PC-9 (cell line): ENCODE measurements around the gene PLA2G4A.

Source experiments
- CTCF ChIP-seq: fragments of 200-600 bp; sonication (generic); conservative IDR thresholded peaks from 2 replicates; pipeline ENCODE4 v1.6.1; 2017; ENCODE audit warnings: mixed run types, antibody characterized with exemption, mild to moderate bottlenecking, moderate library complexity
- EZH2 ChIP-seq: fragments of 200-600 bp; sonication (generic); IDR thresholded peaks from 2 replicates; pipeline ENCODE4 v1.8.0; 2017; ENCODE audit warnings: antibody characterized with exemption, low read depth

GRCh38 chr1:186848509-186849130 lies 19.9 kb downstream of the PLA2G4A start:
- TF ChIP-seq CTCF (no peak), EZH2 (no peak)
